Hepatocyte (in vitro differentiated cells): ENCODE data around the gene INTS11. TPM values are rescaled to one million over a fixed set of nuclear protein-coding genes. Genes with fewer than 3 reads are reported as not detected.

Source experiments
- DNase-seq: peaks from one replicate; pipeline ENCODE4 v3.0.0-alpha.2; 2016; ENCODE audit warnings: low spot score
- H2AFZ ChIP-seq: fragments of 200-600 bp; sonication (generic); 2 replicates; pipeline ENCODE4 v1.6.0; 2016; ENCODE audit warnings: antibody characterized with exemption, mild to moderate bottlenecking
- H3K27ac ChIP-seq: fragments of 200-600 bp; sonication (generic); 2 replicates; pipeline ENCODE4 v1.5.1; 2016; ENCODE audit warnings: mild to moderate bottlenecking
- H3K27me3 ChIP-seq: fragments of 200-600 bp; sonication (generic); 2 replicates; pipeline ENCODE4 v1.6.1; 2016
- H3K36me3 ChIP-seq: fragments of 200-600 bp; sonication (generic); replicated peaks from 2 replicates; pipeline ENCODE4 v1.5.1; 2016; ENCODE audit warnings: low read depth; ENCODE audit not compliant: insufficient read depth
- H3K4me1 ChIP-seq: fragments of 200-600 bp; sonication (generic); 2 replicates; pipeline ENCODE4 v1.5.1; 2016; ENCODE audit warnings: mild to moderate bottlenecking, moderate library complexity; ENCODE audit not compliant: insufficient read depth
- H3K4me2 ChIP-seq: fragments of 200-600 bp; sonication (generic); 2 replicates; pipeline ENCODE4 v1.6.0; 2016
- H3K4me3 ChIP-seq: fragments of 200-600 bp; sonication (generic); 2 replicates; pipeline ENCODE4 v1.5.1; 2016; ENCODE audit warnings: mild to moderate bottlenecking
- H3K79me2 ChIP-seq: fragments of 200-600 bp; sonication (generic); 2 replicates; pipeline ENCODE4 v1.6.0; 2017; ENCODE audit warnings: mild to moderate bottlenecking
- H3K9me2 ChIP-seq: fragments of 200-600 bp; sonication (generic); replicated peaks from 2 replicates; pipeline ENCODE4 v1.6.0; 2017; ENCODE audit warnings: mild to moderate bottlenecking; ENCODE audit not compliant: insufficient read depth
- H3K9me3 ChIP-seq: fragments of 200-600 bp; sonication (generic); 2 replicates; pipeline ENCODE4 v1.5.1; 2016; ENCODE audit warnings: low read depth, mild to moderate bottlenecking
- H4K20me1 ChIP-seq: fragments of 200-600 bp; sonication (generic); 2 replicates; pipeline ENCODE4 v1.6.0; 2016; ENCODE audit warnings: mild to moderate bottlenecking; ENCODE audit not compliant: insufficient read depth, poor library complexity, severe bottlenecking
- CTCF ChIP-seq: fragments of 200-600 bp; sonication (generic); IDR thresholded peaks from 2 replicates; pipeline ENCODE4 v1.5.1; 2016; ENCODE audit warnings: antibody characterized with exemption, mild to moderate bottlenecking; ENCODE audit not compliant: poor library complexity
- EZH2 ChIP-seq: fragments of 200-600 bp; sonication (generic); IDR thresholded peaks from 2 replicates; pipeline ENCODE4 v1.6.1; 2016; ENCODE audit warnings: antibody characterized with exemption, mild to moderate bottlenecking, borderline replicate concordance
- EZH2phosphoT487 ChIP-seq: fragments of 200-600 bp; sonication (generic); IDR thresholded peaks from one replicate; pipeline ENCODE4 v1.6.1; 2018; ENCODE audit warnings: antibody characterized with exemption, mild to moderate bottlenecking, low read depth, moderate library complexity; ENCODE audit not compliant: unreplicated experiment, severe bottlenecking
- WGBS: methylation state at CpG from one replicate; pipeline ENCODE4 v1.1.6; 2016; ENCODE audit warnings: low lambda C conversion rate; ENCODE audit errors: missing lambda C conversion rate; 5-methylcytosine and 5-hydroxymethylcytosine counted together
- polyA plus RNA-seq: library from polyadenylated mRNA; unstranded; fragments of >200 nt; fragmentation: Nextera tagmentation; extraction: Ambion mirVana; gene quantifications from 2 replicates; pipeline ENCODE4 v1.2.1, GENCODE V29; 2016
- total RNA-seq: library from RNA; depleted of rRNA; stranded (reverse); fragments of >200 nt; gene quantifications from 2 replicates; pipeline ENCODE4 v1.2.3, GENCODE V29; 2014

The INTS11 gene
- total and polyA plus RNA-seq, 2 experiments from 2014 or later: 80.4 to 80.6 TPM

- Histone ChIP-seq H3K36me3 (no peaks in the 10 kb centered on the region), H3K4me2 (peak within 1 kb of the TSS; percentile 90), H3K4me3 (peak within 1 kb of the TSS; percentile 40), H3K27ac (peak within 1 kb of the TSS; percentile 97), H4K20me1 (peaks cover 16% of the 10 kb centered on the region), H3K9me2 (no peaks in the 10 kb centered on the region), H3K4me1 (peaks cover 64% of the 10 kb centered on the region), H2AFZ (no peak within 1 kb of the TSS), H3K27me3 (no peaks in the 10 kb centered on the region), H3K79me2 (peaks cover 41% of the 10 kb centered on the region), H3K9me3 (no peaks in the 10 kb centered on the region)
- WGBS: 30% methylated on average over 18 of the region's 29 CpGs
- DNase-seq: peak; percentile 91
- TF ChIP-seq EZH2phosphoT487: no peak
- TF ChIP-seq CTCF: no peak
- no peak for TF ChIP-seq EZH2
Measured at GRCh38 chr1:1358433-1359271, 34.2 kb upstream of the INTS11 start, which contains the start of gene MXRA8. Gene MXRA8 (minus strand): TSS chr1:1358555. CDS start chr1:1358504, 51 bp downstream.

GRCh38 chr1:1357871-1358432 lies 33.5 kb upstream of the INTS11 start:
- Histone ChIP-seq H3K9me3 (no peaks in the 10 kb centered on the region), H3K4me2 (peak overlapping the region; percentile 90), H3K27ac (peak overlapping the region; percentile 97), H4K20me1 (peaks cover 16% of the 10 kb centered on the region), H3K36me3 (no peaks in the 10 kb centered on the region), H2AFZ (no peak overlapping the region), H3K4me3 (peak overlapping the region; percentile 40), H3K4me1 (peaks cover 64% of the 10 kb centered on the region), H3K9me2 (no peaks in the 10 kb centered on the region), H3K27me3 (no peaks in the 10 kb centered on the region), H3K79me2 (peaks cover 41% of the 10 kb centered on the region)
- DNase-seq: peak; percentile 74
- TF ChIP-seq EZH2phosphoT487: no peak
- WGBS: 13% methylated on average over 14 of the region's 18 CpGs

- Histone ChIP-seq H2AFZ (no peak overlapping the region), H3K9me2 (no peaks in the 10 kb centered on the region), H4K20me1 (peaks cover 16% of the 10 kb centered on the region), H3K27ac (peak overlapping the region; percentile 97), H3K9me3 (no peaks in the 10 kb centered on the region), H3K79me2 (peaks cover 41% of the 10 kb centered on the region), H3K4me1 (peaks cover 60% of the 10 kb centered on the region), H3K27me3 (no peaks in the 10 kb centered on the region), H3K4me2 (peak overlapping the region; percentile 90), H3K4me3 (peak overlapping the region; percentile 40), H3K36me3 (no peaks in the 10 kb centered on the region)
- TF ChIP-seq CTCF (no peak), EZH2 (no peak), EZH2phosphoT487 (no peak)
- WGBS: 62% methylated on average over 20 of the region's 26 CpGs
- no peak for DNase-seq
Measured at GRCh38 chr1:1356796-1357401, 32.4 kb upstream of the INTS11 start.
